Caco-2 (cell line): Measurements from ENCODE around the gene KCNK13. TPM values are rescaled to one million over a fixed set of nuclear protein-coding genes. Genes with fewer than 3 reads are reported as not detected.

ENCODE experiments used
- BruUV-seq: library from RNA; stranded (reverse); fragments of 400-500 nt; replicated peaks from 2 replicates; lab custom pipeline; 2021; lab: Mats Ljungman, UMichigan
- CTCF ChIA-PET: fragments of 300-600 bp; sonication (Branson Sonifier 250); formaldehyde crosslinking; loops from one replicate; lab custom pipeline; 2022; ENCODE audit warnings: antibody characterized with exemption; lab: Charles Lee
- POLR2A ChIA-PET: fragments of 300-600 bp; sonication (Branson Sonifier 250); formaldehyde crosslinking; loops from one replicate; lab custom pipeline; 2022; ENCODE audit warnings: antibody characterized with exemption; lab: Charles Lee
- DNase-seq, 2 experiments: peaks; one replicate each; pipeline versions ENCODE4 v3.0.0 to v3.0.0-alpha.2; 2020 to 2022
- H3K27me3 ChIP-seq: replicated peaks from 2 replicates; pipeline ENCODE4 v1.6.0; 2011; ENCODE audit warnings: low read length; ENCODE audit not compliant: control insufficient read depth, insufficient read depth
- H3K36me3 ChIP-seq: 2 replicates; pipeline ENCODE4 v1.5.1; 2011; ENCODE audit warnings: low read length; ENCODE audit not compliant: control insufficient read depth, insufficient read depth
- H3K4me1 ChIP-seq: fragments of 250-450 bp; sonication (Bioruptor Pico); 2 replicates; pipeline ENCODE4 v1.5.1; 2020; ENCODE audit warnings: mild to moderate bottlenecking
- H3K4me3 ChIP-seq: 2 replicates; pipeline ENCODE4 v1.5.1; 2011; ENCODE audit warnings: low read depth, mild to moderate bottlenecking, control low read depth, low read length
- H3K9me3 ChIP-seq: fragments of 250-450 bp; sonication (Bioruptor Pico); 2 replicates; pipeline ENCODE4 v1.5.1; 2020; ENCODE audit warnings: mild to moderate bottlenecking, moderate library complexity
- H3K27ac Mint-ChIP-seq: one replicate; pipeline ENCODE4 v1.8.0; 2022; ENCODE audit warnings: mixed read lengths; ENCODE audit not compliant: unreplicated experiment
- H3K27me3 Mint-ChIP-seq: one replicate; pipeline ENCODE4 v1.8.0; 2022; ENCODE audit warnings: mixed read lengths; ENCODE audit not compliant: insufficient read depth, unreplicated experiment
- H3K36me3 Mint-ChIP-seq: one replicate; pipeline ENCODE4 v1.8.0; 2022; ENCODE audit warnings: mild to moderate bottlenecking, mixed read lengths; ENCODE audit not compliant: insufficient read depth, unreplicated experiment
- H3K4me1 Mint-ChIP-seq: one replicate; pipeline ENCODE4 v1.8.0; 2022; ENCODE audit warnings: low read depth, mixed read lengths; ENCODE audit not compliant: unreplicated experiment
- H3K4me3 Mint-ChIP-seq: one replicate; pipeline ENCODE4 v1.8.0; 2022; ENCODE audit warnings: mild to moderate bottlenecking, moderate library complexity, mixed read lengths; ENCODE audit not compliant: unreplicated experiment
- H3K9me3 Mint-ChIP-seq: one replicate; pipeline ENCODE4 v1.8.0; 2022; ENCODE audit warnings: mixed read lengths; ENCODE audit not compliant: unreplicated experiment
- intact Hi-C: fragments of 100-400 bp; cut with micrococcal nuclease; formaldehyde crosslinking; loops from one replicate; pipeline ENCODE4 v1.10.0; 2022; ENCODE audit not compliant: unreplicated experiment
- total RNA-seq: library from RNA; stranded (reverse); gene quantifications from 2 replicates; pipeline ENCODE4 v1.2.3, GENCODE V29; 2022
- TF ChIP-seq, protein P1 (sequence below), 2 experiments: fragments of 200-600 bp in 1 of 2; IDR thresholded peaks; 1 replicate in 1 of 2; 2 replicates in 1 of 2; pipeline versions ENCODE4 v1.5.1 to v1.8.0; 2011 to 2022; ENCODE audit warnings: antibody characterized with exemption in 1 of 2, control low read depth in 1 of 2, inconsistent platforms in 1 of 2, low read depth in 1 of 2, low read length in 1 of 2, mild to moderate bottlenecking in 1 of 2, moderate library complexity in 1 of 2; ENCODE audit not compliant: insufficient read depth in 1 of 2, severe bottlenecking in 1 of 2, unreplicated experiment in 1 of 2

KCNK13 gene
- total RNA-seq, 1 experiment from 2014 or later, result not detected

DNA sequence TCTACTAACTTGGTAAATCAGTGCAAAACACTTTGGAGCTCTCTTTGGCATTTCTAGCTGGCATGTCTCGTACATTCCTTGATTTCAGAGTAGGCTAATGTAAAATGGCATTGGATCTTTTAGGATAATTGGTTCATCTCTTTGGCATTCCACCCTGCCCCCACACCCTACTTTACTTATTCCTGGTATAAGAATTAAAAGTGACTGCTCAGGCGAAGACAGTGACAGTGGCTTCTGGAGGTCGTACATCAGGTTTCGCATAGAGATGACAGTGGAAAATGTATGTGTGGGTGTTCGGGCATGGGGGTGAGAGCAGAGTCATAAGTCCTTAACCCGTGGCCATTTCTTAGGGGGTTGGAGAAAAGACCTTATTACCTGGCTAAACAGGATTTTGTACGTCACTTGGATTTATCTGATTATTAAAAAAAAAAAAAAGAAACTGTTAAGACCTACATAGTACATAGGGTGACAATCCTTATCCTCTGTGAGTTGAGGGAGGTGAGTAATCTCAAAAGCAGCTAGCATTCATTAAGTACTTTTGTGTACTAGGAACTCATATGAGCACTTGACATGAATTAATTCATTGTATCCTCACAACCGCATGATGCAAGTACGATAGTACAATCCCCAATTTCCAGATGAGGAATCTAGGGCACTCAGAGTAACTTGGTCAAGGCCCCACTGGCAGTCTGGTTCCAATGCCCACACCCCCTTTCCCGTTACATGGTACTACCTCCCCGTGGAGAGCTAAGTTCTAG, 22.4 kb upstream of the KCNK13 start:
- intact Hi-C loops, result no loop called here
- no peak overlapping the region for H3K4me3 ChIP-seq
- no peak for DNase-seq
- ChIA-PET CTCF (no interaction called here), POLR2A (no interaction called here)
- Mint-ChIP-seq H3K27ac (no peak overlapping the region), H3K9me3 (no peaks in the 10 kb centered on the region), H3K4me1 (peaks cover 10% of the 10 kb centered on the region), H3K4me3 (no peak overlapping the region), H3K27me3 (no peaks in the 10 kb centered on the region), H3K36me3 (peaks cover 11% of the 10 kb centered on the region)
- TF ChIP-seq, protein P1, sequence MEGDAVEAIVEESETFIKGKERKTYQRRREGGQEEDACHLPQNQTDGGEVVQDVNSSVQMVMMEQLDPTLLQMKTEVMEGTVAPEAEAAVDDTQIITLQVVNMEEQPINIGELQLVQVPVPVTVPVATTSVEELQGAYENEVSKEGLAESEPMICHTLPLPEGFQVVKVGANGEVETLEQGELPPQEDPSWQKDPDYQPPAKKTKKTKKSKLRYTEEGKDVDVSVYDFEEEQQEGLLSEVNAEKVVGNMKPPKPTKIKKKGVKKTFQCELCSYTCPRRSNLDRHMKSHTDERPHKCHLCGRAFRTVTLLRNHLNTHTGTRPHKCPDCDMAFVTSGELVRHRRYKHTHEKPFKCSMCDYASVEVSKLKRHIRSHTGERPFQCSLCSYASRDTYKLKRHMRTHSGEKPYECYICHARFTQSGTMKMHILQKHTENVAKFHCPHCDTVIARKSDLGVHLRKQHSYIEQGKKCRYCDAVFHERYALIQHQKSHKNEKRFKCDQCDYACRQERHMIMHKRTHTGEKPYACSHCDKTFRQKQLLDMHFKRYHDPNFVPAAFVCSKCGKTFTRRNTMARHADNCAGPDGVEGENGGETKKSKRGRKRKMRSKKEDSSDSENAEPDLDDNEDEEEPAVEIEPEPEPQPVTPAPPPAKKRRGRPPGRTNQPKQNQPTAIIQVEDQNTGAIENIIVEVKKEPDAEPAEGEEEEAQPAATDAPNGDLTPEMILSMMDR (IDR thresholded peaks at IDR 0.05; ENCODE audit: insufficient read depth in 1 of 2, low read depth in 1 of 2, low read length in 1 of 2, severe bottlenecking in 1 of 2, unreplicated experiment in 1 of 2), result no peak
- no peaks in the 10 kb centered on the region for H3K4me1 ChIP-seq
- H3K36me3 ChIP-seq, result no peaks in the 10 kb centered on the region
- H3K9me3 ChIP-seq, result no peaks in the 10 kb centered on the region
- no peaks in the 10 kb centered on the region for H3K27me3 ChIP-seq
- BruUV-seq, result no TSS peak

DNA sequence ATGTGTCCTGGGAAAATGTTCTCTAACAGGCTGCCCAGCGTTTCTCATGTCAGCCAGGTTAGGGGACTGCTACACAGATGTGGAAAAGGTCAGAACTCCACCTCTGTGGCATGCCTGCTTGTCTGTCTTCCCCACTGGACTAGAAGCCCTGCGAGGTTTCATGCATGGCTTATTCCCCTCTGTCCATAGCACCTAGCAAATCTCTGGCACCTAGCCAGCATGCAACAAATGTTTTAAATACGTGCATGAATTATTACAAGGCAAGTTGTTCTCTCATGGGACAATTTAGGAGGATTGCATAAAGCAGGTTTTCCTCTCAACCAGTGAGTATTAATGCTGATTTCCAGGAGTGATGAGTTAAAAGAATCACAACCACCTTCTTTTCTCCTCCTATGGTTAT, 21.4 kb upstream of the KCNK13 start:
- H3K27me3 ChIP-seq, result no peaks in the 10 kb centered on the region
- intact Hi-C loops, result no loop called here
- no peaks in the 10 kb centered on the region for H3K9me3 ChIP-seq
- peaks cover 5% of the 10 kb centered on the region for H3K4me1 Mint-ChIP-seq
- ChIA-PET POLR2A (no interaction called here), CTCF (no interaction called here)
- no peaks in the 10 kb centered on the region for H3K9me3 Mint-ChIP-seq
- H3K4me3 Mint-ChIP-seq, result no peak overlapping the region
- H3K27me3 Mint-ChIP-seq, result no peaks in the 10 kb centered on the region
- H3K4me3 ChIP-seq, result no peak overlapping the region
- DNase-seq, result no peak
- no peaks in the 10 kb centered on the region for H3K36me3 ChIP-seq
- H3K4me1 ChIP-seq, result no peaks in the 10 kb centered on the region
- no peak overlapping the region for H3K27ac Mint-ChIP-seq
- peaks cover 11% of the 10 kb centered on the region for H3K36me3 Mint-ChIP-seq
- TF ChIP-seq, protein P1 (IDR thresholded peaks at IDR 0.05; ENCODE audit: insufficient read depth in 1 of 2, low read depth in 1 of 2, low read length in 1 of 2, severe bottlenecking in 1 of 2, unreplicated experiment in 1 of 2), result no peak
- BruUV-seq, result no TSS peak

DNA sequence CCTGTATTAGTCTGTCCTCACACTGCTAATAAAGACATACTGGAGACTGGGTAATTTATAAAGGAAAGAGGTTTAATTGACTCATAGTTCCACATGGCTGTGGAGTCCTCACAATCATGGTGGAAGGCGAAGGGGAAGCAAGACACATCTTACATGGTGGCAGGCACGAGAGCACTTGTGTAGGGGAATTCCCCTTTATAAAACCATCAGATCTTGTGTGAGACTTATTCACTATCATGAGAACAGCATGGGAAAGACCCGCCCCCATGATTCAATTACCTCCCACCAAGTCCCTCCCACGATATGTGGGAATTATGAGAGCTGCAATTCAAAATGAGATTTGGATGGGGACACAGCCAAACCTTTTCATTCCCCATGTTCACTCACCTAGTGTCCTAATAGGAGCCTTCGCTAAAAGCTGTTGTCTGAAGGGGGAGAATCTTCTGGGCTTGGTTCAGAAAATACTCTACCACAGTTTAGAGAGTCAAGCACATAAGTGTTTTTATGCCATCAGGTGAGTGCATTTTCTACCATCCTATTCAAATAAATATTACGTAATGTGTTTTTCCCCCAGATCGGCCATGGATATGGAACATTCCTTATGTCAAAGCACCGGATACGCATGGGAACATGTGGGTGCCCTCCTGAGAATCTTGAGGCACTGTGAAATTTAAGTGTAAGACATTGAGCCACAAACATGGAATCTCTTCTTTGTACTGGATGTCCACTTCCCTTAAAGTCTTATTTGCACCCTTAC, 19.1 kb upstream of the KCNK13 start:
- no TSS peak for BruUV-seq
- Mint-ChIP-seq H3K9me3 (no peaks in the 10 kb centered on the region), H3K4me3 (no peak overlapping the region), H3K36me3 (peaks cover 6% of the 10 kb centered on the region), H3K27ac (no peak overlapping the region), H3K4me1 (no peaks in the 10 kb centered on the region), H3K27me3 (no peaks in the 10 kb centered on the region)
- intact Hi-C loops, result no loop called here
- DNase-seq, result no peak
- no peaks in the 10 kb centered on the region for H3K9me3 ChIP-seq
- no peaks in the 10 kb centered on the region for H3K27me3 ChIP-seq
- TF ChIP-seq, protein P1 (IDR thresholded peaks at IDR 0.05; ENCODE audit: insufficient read depth in 1 of 2, low read depth in 1 of 2, low read length in 1 of 2, severe bottlenecking in 1 of 2, unreplicated experiment in 1 of 2), result no peak
- H3K36me3 ChIP-seq, result no peaks in the 10 kb centered on the region
- no peak overlapping the region for H3K4me3 ChIP-seq
- POLR2A ChIA-PET, result no interaction called here
- CTCF ChIA-PET, result no interaction called here
- no peaks in the 10 kb centered on the region for H3K4me1 ChIP-seq
